ENCODE measurements around the gene HIGD1A.

Gene HIGD1A

DNA sequence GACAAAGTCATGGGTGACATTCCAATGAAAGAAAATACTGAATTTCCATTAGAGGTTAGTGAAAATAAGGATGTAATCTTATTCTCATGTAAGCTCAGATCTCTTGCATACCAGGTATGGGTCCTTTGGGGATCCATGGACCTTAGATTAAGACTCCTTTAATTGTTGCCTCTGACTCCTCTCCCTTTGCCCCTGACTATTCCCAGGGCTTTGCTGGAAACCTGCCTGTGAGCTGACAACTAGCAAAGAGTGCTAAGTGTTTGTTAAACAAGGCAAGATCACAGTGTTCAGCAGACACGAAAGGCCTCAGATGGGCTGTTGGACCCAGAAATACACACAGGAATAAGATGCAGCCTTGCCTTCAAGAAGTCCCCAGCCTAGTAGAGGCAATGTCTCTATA lies 37.0 kb upstream of the HIGD1A start:
- no peak overlapping the region for H3K4me3 ChIP-seq (ENCODE audit: low read length)
- TF ChIP-seq, protein P1, sequence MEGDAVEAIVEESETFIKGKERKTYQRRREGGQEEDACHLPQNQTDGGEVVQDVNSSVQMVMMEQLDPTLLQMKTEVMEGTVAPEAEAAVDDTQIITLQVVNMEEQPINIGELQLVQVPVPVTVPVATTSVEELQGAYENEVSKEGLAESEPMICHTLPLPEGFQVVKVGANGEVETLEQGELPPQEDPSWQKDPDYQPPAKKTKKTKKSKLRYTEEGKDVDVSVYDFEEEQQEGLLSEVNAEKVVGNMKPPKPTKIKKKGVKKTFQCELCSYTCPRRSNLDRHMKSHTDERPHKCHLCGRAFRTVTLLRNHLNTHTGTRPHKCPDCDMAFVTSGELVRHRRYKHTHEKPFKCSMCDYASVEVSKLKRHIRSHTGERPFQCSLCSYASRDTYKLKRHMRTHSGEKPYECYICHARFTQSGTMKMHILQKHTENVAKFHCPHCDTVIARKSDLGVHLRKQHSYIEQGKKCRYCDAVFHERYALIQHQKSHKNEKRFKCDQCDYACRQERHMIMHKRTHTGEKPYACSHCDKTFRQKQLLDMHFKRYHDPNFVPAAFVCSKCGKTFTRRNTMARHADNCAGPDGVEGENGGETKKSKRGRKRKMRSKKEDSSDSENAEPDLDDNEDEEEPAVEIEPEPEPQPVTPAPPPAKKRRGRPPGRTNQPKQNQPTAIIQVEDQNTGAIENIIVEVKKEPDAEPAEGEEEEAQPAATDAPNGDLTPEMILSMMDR (IDR thresholded peaks at IDR 0.05; ENCODE audit: insufficient read depth, low read depth, low read length, missing control alignments): no peak
- no peak for DNase-seq (ENCODE audit: low read depth)

DNA sequence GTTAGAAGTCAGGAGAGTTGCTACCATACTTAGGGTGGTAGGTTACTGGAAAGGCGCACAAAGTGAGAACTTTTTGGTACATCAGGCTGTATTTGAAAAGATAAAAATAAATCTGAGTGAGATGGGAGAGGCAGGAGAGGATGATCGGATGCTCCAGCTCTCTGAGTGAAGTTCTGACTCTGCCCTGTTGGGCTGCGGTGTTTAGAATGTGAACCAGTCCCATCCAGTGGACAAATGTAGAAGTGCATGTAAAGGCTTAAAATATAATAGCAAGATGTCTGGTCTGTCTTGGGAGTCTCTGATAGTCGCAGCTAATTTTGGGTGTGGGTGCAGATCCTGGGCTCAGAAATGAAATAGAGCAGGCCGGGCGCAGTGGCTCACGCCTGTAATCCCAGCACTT lies 35.3 kb upstream of the HIGD1A start:
- DNase-seq (ENCODE audit: low read depth): peak; percentile 76
- TF ChIP-seq, protein P1 (IDR thresholded peaks at IDR 0.05; ENCODE audit: insufficient read depth, low read depth, low read length, missing control alignments): peak; percentile 83
- H3K4me3 ChIP-seq (ENCODE audit: low read length): no peak overlapping the region

DNA sequence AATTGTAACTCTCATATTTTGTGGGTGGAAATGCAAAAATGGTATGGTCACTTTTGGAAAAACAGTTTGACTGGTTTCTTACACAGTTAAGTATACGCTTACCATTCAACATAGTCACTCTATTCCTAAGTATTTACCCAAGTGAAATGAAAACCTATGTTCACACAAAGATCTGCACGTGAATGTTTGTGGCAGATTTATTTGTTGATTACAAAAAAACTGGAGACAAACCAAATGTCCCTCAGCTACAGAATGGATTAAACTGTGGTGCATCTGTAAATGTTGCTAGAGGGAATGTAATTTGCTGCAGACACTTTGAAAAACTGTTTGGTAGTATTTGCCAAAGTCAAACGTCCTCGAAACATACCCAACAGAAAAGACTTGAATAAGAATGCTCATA lies 34.3 kb upstream of the HIGD1A start:
- H3K4me3 ChIP-seq (ENCODE audit: low read length): no peak overlapping the region
- DNase-seq (ENCODE audit: low read depth): no peak
- TF ChIP-seq, protein P1 (IDR thresholded peaks at IDR 0.05; ENCODE audit: insufficient read depth, low read depth, low read length, missing control alignments): no peak

DNA sequence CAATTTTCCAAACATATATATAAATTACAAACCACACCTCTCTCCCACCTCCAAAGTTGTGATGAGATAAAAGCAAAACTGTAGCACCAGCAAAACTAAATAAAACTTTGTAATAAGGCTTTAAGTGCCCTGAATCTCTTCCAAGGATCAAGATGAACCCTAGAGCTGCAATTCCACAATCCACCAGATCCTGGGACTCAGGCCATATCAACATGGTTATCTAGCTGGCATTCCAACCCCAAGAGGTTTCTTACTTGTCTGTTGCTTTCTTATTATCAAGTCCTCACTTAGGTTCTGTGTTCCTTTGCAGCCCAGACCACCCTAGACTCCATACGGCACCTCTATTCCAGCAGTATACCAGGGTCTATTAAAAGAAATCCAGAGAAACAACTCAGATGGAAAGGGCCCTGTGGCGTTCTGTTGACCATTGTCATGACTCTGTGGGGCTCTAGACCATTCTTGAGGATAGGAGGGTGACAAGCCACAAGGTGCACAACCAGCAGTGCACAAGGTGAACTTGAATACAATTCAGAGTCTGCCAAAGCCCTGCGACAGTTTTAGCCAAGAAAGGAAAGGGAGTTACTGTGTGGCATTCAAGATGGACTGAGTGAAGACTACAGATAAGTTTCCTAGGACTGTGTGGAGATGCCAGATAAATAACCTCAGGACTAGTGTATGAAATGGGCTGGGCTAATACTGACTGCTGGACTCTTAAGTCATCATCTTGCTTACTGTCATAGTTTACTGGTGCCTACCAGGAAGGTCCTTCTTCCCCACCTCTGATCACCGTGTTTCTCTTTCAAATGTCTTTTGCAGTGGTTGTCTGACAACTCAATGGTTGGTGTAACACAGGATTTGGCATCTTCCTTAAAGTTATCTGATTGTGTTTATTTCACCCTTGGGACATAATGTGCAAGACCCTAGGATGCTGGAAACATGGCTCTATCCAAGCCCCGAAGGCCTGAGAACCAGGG lies 32.1 kb upstream of the HIGD1A start:
- DNase-seq (ENCODE audit: low read depth): no peak
- H3K4me3 ChIP-seq (ENCODE audit: low read length): no peak overlapping the region
- TF ChIP-seq, protein P1 (IDR thresholded peaks at IDR 0.05; ENCODE audit: insufficient read depth, low read depth, low read length, missing control alignments): no peak

DNA sequence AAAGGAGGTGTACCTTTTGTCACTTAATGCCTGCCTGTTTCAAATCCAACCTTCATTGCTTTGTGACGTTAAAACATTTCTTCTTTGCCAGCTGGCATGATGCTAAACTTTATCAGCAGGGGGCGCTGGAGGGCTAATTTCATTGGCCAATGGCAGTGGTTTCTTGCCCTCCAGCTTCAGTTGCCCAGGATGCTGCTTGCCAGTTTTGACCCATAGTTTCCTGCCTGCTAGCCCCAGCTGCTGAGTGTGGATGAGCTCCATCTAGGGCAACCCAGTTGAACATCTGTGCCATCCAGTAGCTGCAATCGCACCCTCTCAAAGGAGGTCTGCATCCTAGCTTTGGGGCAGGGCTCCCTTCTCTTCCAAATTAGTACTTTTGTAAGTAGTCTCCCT lies 27.0 kb upstream of the HIGD1A start:
- TF ChIP-seq, protein P1 (IDR thresholded peaks at IDR 0.05; ENCODE audit: insufficient read depth, low read depth, low read length, missing control alignments): peak; percentile 79
- H3K4me3 ChIP-seq (ENCODE audit: low read length): no peak overlapping the region
- peak; percentile 73 for DNase-seq (ENCODE audit: low read depth)

DNA sequence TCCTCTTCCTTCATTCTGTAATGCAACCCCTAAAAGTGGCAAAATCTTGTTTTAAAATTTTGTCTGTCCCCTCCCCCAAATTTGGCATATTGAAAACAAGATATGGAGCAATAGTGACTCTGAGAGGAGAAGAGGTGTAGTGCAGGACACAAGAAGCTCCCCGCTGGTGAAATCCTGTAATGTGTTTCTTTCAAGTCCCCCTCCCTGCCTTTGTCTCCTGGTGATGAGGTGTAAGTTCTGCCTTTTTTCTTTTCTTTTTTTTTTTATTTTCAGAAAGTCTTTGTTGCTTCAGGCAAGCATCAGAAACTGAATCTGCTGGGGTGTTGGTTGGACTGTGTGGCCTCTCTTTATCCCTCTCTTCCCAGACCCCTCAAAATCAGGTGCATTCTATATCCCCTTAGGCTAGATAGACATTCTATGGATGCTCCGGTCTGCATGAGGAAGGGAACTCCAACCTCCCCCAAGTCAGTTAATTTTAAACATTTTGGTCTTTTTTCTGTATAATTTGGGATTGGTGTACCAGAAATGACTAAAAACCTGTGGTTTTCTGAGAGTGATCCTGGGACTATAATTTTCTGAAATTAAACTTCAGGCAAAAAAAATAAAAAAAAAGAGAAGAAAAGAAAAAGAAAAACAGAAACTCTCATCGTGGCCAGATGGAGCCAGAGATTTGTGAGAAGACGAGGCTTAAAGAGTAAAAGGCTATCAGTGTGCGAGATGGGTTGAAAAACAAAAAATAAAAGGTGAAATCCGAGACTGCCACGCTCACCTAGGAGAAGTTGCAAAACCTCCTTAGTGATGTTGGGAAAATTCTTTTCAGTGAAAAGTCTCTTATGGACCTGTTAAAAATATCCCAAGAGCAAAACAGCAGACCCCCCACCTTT lies 26.4 kb upstream of the HIGD1A start:
- TF ChIP-seq, protein P1 (IDR thresholded peaks at IDR 0.05; ENCODE audit: insufficient read depth, low read depth, low read length, missing control alignments): peak; percentile 86
- no peak overlapping the region for H3K4me3 ChIP-seq (ENCODE audit: low read length)
- DNase-seq (ENCODE audit: low read depth): peak; percentile 75

Measured in epithelial cell of esophagus (primary cell).